Endothelial cell (in vitro differentiated cells): ENCODE data around the gene CYP46A1. TPM values are rescaled to one million over a fixed set of nuclear protein-coding genes. Genes with fewer than 3 reads are reported as not detected.

Experiments used
- DNase-seq: peaks from one replicate; pipeline ENCODE4 v3.0.0; 2021; ENCODE audit warnings: low spot score
- H3K27ac Mint-ChIP-seq: one replicate; pipeline ENCODE4 v1.8.0; 2021; ENCODE audit warnings: mixed read lengths, inconsistent platforms; ENCODE audit not compliant: unreplicated experiment
- H3K27me3 Mint-ChIP-seq: one replicate; pipeline ENCODE4 v1.8.0; 2021; ENCODE audit warnings: mild to moderate bottlenecking, moderate library complexity, mixed read lengths, inconsistent platforms; ENCODE audit not compliant: unreplicated experiment
- H3K36me3 Mint-ChIP-seq: one replicate; pipeline ENCODE4 v1.8.0; 2021; ENCODE audit warnings: mild to moderate bottlenecking, low read depth, mixed read lengths, inconsistent platforms; ENCODE audit not compliant: unreplicated experiment
- H3K4me1 Mint-ChIP-seq: one replicate; pipeline ENCODE4 v1.8.0; 2021; ENCODE audit warnings: mild to moderate bottlenecking, mixed read lengths, inconsistent platforms; ENCODE audit not compliant: unreplicated experiment
- H3K4me3 Mint-ChIP-seq: one replicate; pipeline ENCODE4 v1.8.0; 2021; ENCODE audit warnings: mild to moderate bottlenecking, mixed read lengths, inconsistent platforms; ENCODE audit not compliant: unreplicated experiment
- H3K9me3 Mint-ChIP-seq: one replicate; pipeline ENCODE4 v1.8.0; 2021; ENCODE audit warnings: mixed read lengths, inconsistent platforms; ENCODE audit not compliant: unreplicated experiment
- CTCF ChIP-seq: fragments of 200-600 bp; sonication (generic); IDR thresholded peaks from one replicate; pipeline ENCODE4 v1.5.0; 2021; ENCODE audit warnings: antibody characterized with exemption; ENCODE audit not compliant: unreplicated experiment
- total RNA-seq: library from RNA; stranded (reverse); fragmentation: NEBNext Ultra II Directional; extraction: Animal tissue kit (Norgen Biotek cat#: 25700); gene quantifications from one replicate; pipeline ENCODE4 v1.2.1, GENCODE V29; 2021; ENCODE audit not compliant: unreplicated experiment

CYP46A1 gene
- total RNA-seq, 1 donor from 2014 or later: 5.2 TPM

GRCh38 chr14:99726538-99727095 is 42.5 kb downstream of the CYP46A1 start:
- H3K36me3 Mint-ChIP-seq: no peaks in the 10 kb centered on the region
- no peak for DNase-seq
- no peak overlapping the region for H3K27ac Mint-ChIP-seq
- H3K4me3 Mint-ChIP-seq: no peak overlapping the region
- no peaks in the 10 kb centered on the region for H3K9me3 Mint-ChIP-seq
- TF ChIP-seq CTCF: no peak
- H3K27me3 Mint-ChIP-seq: peaks cover 10% of the 10 kb centered on the region
- no peaks in the 10 kb centered on the region for H3K4me1 Mint-ChIP-seq

- no peaks in the 10 kb centered on the region for H3K4me1 Mint-ChIP-seq
- H3K9me3 Mint-ChIP-seq: no peaks in the 10 kb centered on the region
Measured at GRCh38 chr14:99727096-99727870, 43.2 kb downstream of the CYP46A1 start.

GRCh38 chr14:99728231-99728920 is 44.3 kb downstream of the CYP46A1 start:
- peaks cover 15% of the 10 kb centered on the region for H3K27me3 Mint-ChIP-seq
- H3K9me3 Mint-ChIP-seq: no peaks in the 10 kb centered on the region
- no peaks in the 10 kb centered on the region for H3K36me3 Mint-ChIP-seq
- H3K27ac Mint-ChIP-seq: no peak overlapping the region
- no peak for TF ChIP-seq CTCF
- H3K4me1 Mint-ChIP-seq: peaks cover 4% of the 10 kb centered on the region
- no peak for DNase-seq
- no peak overlapping the region for H3K4me3 Mint-ChIP-seq

More at GRCh38 chr14:99727096-99727870, 43.2 kb downstream of the CYP46A1 start:
- Mint-ChIP-seq H3K27ac (no peak overlapping the region), H3K4me3 (no peak overlapping the region), H3K27me3 (peaks cover 11% of the 10 kb centered on the region), H3K36me3 (no peaks in the 10 kb centered on the region)
- no peak for DNase-seq
- TF ChIP-seq CTCF: no peak

- Mint-ChIP-seq H3K9me3 (no peaks in the 10 kb centered on the region), H3K36me3 (no peaks in the 10 kb centered on the region), H3K4me1 (peaks cover 10% of the 10 kb centered on the region), H3K27me3 (peaks cover 15% of the 10 kb centered on the region), H3K4me3 (no peak overlapping the region), H3K27ac (no peak overlapping the region)
- DNase-seq: no peak
- TF ChIP-seq CTCF: no peak
Measured at GRCh38 chr14:99728981-99729451, 44.9 kb downstream of the CYP46A1 start.
